Panc1 (cell line): ENCODE data around the gene LAMA5. TPM values are rescaled to one million over a fixed set of nuclear protein-coding genes. Genes with fewer than 3 reads are reported as not detected.

ENCODE experiments used
- ATAC-seq: fragments of 200-7000 bp; cut with Tn5 transposase; 2 replicates; pipeline ENCODE4 v1.9.1; 2020; ENCODE audit warnings: mild to moderate bottlenecking, moderate library complexity
- BruUV-seq: library from RNA; stranded (reverse); fragments of 400-500 nt; replicated peaks from 2 replicates; lab custom pipeline; 2021; lab: Mats Ljungman, UMichigan
- CTCF ChIA-PET: fragments of 300-600 bp; sonication (Branson Sonifier 250); formaldehyde crosslinking; loops from one replicate; lab custom pipeline; 2022; ENCODE audit warnings: antibody characterized with exemption; lab: Charles Lee
- POLR2A ChIA-PET: fragments of 300-600 bp; sonication (Branson Sonifier 250); formaldehyde crosslinking; loops from one replicate; lab custom pipeline; 2022; ENCODE audit warnings: antibody characterized with exemption; lab: Charles Lee
- DNase-seq: peaks from one replicate; pipeline ENCODE4 v3.0.0-alpha.2; 2010; ENCODE audit warnings: low read depth, low spot score
- H3K27ac ChIP-seq: 2 replicates; pipeline ENCODE4 v1.5.1; 2011; ENCODE audit warnings: mild to moderate bottlenecking, low read length, inconsistent platforms
- H3K27me3 ChIP-seq: fragments of 200-500 bp; sonication (Bioruptor generic); 2 replicates; pipeline ENCODE4 v1.6.0; 2014; ENCODE audit warnings: low read length, inconsistent platforms; ENCODE audit not compliant: control insufficient read depth, insufficient read depth
- H3K36me3 ChIP-seq: fragments of 200-500 bp; sonication (Bioruptor generic); 2 replicates; pipeline ENCODE4 v1.5.1; 2014; ENCODE audit warnings: inconsistent platforms, mild to moderate bottlenecking, low read length, moderate library complexity; ENCODE audit not compliant: control insufficient read depth, insufficient read depth
- H3K4me1 ChIP-seq: 2 replicates; pipeline ENCODE4 v1.5.1; 2011; ENCODE audit warnings: inconsistent platforms, mild to moderate bottlenecking, low read length, moderate library complexity; ENCODE audit not compliant: control insufficient read depth, insufficient read depth
- H3K4me3 ChIP-seq, 2 experiments: 2 replicates each; pipeline ENCODE4 v1.5.1; 2011 to 2012; ENCODE audit warnings: low read depth in 2 of 2, low read length in 2 of 2, mild to moderate bottlenecking in 2 of 2, inconsistent platforms in 1 of 2, moderate library complexity in 1 of 2
- H3K9me3 ChIP-seq: fragments of 200-500 bp; sonication (Bioruptor generic); 2 replicates; pipeline ENCODE4 v1.5.1; 2014; ENCODE audit warnings: low read depth, mild to moderate bottlenecking, inconsistent platforms, low read length, moderate library complexity; ENCODE audit not compliant: control insufficient read depth, insufficient read depth
- CTCF ChIP-seq: fragments of 450-650 bp; IDR thresholded peaks from 2 replicates; pipeline ENCODE4 v1.5.1; 2017; ENCODE audit warnings: mild to moderate bottlenecking
- POLR2AphosphoS5 ChIP-seq: IDR thresholded peaks from 2 replicates; pipeline ENCODE4 v1.6.1; 2012; ENCODE audit warnings: mild to moderate bottlenecking, low read depth, low read length, moderate library complexity
- REST ChIP-seq, 2 experiments: IDR thresholded peaks; 2 replicates each; pipeline ENCODE4 v1.6.1; 2011 to 2012; ENCODE audit warnings: low read depth in 2 of 2, control low read depth in 1 of 2, low read length in 1 of 2, mild to moderate bottlenecking in 1 of 2, moderate library complexity in 1 of 2; ENCODE audit not compliant: insufficient read depth in 1 of 2
- SIN3A ChIP-seq: IDR thresholded peaks from 2 replicates; pipeline ENCODE4 v1.6.1; 2012; ENCODE audit warnings: low read depth, mild to moderate bottlenecking, low read length, moderate library complexity, borderline replicate concordance; ENCODE audit not compliant: insufficient read depth
- TCF7L2 ChIP-seq: IDR thresholded peaks from 2 replicates; pipeline ENCODE4 v1.6.1; 2011; ENCODE audit warnings: mild to moderate bottlenecking, low read depth, low read length, inconsistent platforms
- in situ Hi-C: cut with HindIII; loops from 2 replicates; pipeline ENCODE4 v1.10.0; 2016; ENCODE audit warnings: low sequenced_read_pairs, low pct_unique_long_range_greater_than_20kb
- intact Hi-C: fragments of 100-400 bp; cut with micrococcal nuclease; formaldehyde crosslinking; loops from one replicate; pipeline ENCODE4 v1.10.0; 2022; ENCODE audit not compliant: unreplicated experiment
- total RNA-seq: library from RNA; stranded (reverse); gene quantifications from one replicate; pipeline ENCODE4 v1.2.1, GENCODE V29; 2021; ENCODE audit not compliant: unreplicated experiment

Gene LAMA5
- total RNA-seq, 1 experiment from 2014 or later, result 497 TPM

DNA sequence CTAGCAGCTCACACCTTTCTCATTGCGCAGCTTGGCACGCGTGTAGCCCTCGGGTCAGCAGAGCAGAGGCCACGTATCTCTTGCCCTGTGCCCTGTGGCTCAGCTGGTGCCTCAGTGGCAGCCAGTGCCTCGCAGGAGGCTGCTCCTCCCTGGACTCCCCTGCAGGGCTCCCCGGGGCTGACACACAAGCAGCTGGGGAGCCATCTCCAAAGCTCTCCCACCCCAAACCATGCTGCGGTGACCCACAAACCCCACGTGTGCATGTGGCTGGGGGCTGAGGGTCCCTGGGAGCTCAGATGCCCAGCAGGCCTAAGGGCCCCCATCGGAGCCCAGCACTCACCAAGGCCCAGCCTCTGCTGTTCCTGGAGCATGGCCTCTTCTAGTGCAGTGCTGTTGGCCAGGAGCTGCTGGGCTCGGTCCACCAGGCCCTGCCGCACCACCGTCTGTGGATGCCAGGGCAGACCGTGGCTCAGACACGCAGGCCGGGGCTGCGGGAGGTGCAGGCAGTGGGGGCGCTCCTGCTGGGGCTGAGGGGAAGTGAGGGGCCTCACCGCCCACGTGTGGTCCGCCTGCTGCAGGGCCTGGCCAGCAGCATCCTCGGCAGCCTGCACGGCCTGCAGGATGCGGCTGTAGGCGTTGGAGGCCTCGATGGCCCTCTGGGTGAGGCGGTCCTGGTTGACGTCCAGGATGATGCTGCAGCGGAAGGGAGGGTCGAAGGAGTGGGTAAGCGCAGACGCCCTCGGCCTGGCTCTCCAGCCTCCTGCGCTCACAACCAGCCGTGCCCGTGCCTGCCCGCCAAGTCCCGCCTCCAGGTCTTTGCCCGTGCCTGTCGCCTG is 50.6 kb downstream of the LAMA5 start:
- no peaks in the 10 kb centered on the region for H3K27me3 ChIP-seq
- TF ChIP-seq SIN3A, result no peak
- no peak for TF ChIP-seq REST (IDR thresholded peaks at IDR 0.05; ENCODE audit: insufficient read depth in 1 of 2, low read depth in 2 of 2, low read length in 1 of 2)
- no peak for TF ChIP-seq CTCF
- TF ChIP-seq POLR2AphosphoS5, result no peak
- no peak for TF ChIP-seq TCF7L2
- H3K4me3 ChIP-seq, result no peak overlapping the region
- no peaks in the 10 kb centered on the region; the same call in 1 of the 2 replicates for H3K4me1 ChIP-seq
- H3K36me3 ChIP-seq, result peaks cover 14% of the 10 kb centered on the region
- ChIA-PET CTCF (no interaction called here), POLR2A (no interaction called here)
- no TSS peak for BruUV-seq
- H3K27ac ChIP-seq, result no peak overlapping the region; the same call in 1 of the 2 replicates
- intact Hi-C loops, result no loop called here
- no peak for ATAC-seq
- H3K9me3 ChIP-seq, result no peaks in the 10 kb centered on the region
- in situ Hi-C loops, result no loop called here
- no peak for DNase-seq

DNA sequence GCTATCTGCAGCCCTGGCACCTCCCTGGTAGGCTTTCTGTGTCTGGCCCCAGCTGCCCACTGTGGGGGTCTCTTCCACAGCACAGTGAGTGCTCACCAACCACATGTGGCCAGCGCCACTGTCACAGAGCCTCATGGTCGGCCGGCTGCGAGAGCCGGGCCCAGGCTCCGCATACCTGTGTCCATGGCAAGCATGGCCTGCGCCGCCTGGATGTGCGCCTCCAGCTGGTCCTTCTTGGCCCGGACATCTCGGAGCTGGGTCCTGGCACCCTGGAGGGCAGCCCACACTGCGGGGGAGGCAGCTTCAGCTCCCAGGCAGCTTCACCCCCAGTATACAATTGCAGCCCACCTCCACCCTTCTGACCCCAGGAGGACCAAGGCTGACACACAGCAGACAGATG is 51.3 kb downstream of the LAMA5 start:
- TF ChIP-seq CTCF (no peak), SIN3A (no peak), POLR2AphosphoS5 (no peak), REST (IDR thresholded peaks at IDR 0.05; ENCODE audit: insufficient read depth in 1 of 2, low read depth in 2 of 2, low read length in 1 of 2) (no peak), TCF7L2 (no peak)
- ATAC-seq, result no peak
- DNase-seq, result no peak
- H3K27ac ChIP-seq, result no peak overlapping the region; the same call in 1 of the 2 replicates
- peaks cover 7% of the 10 kb centered on the region for H3K4me1 ChIP-seq
- in situ Hi-C loops (no loop called here), intact Hi-C loops (no loop called here)
- no peak overlapping the region for H3K4me3 ChIP-seq
- no TSS peak for BruUV-seq
- ChIA-PET POLR2A (no interaction called here), CTCF (no interaction called here)
- no peaks in the 10 kb centered on the region for H3K27me3 ChIP-seq
- peaks cover 14% of the 10 kb centered on the region for H3K36me3 ChIP-seq
- H3K9me3 ChIP-seq, result no peaks in the 10 kb centered on the region
